SK-N-SH (cell line): ENCODE data around the gene UCP2.

Experiments used
- CTCF ChIP-seq: fragments of 200-600 bp; sonication (generic); IDR thresholded peaks from 2 replicates; pipeline ENCODE4 v1.6.1; 2017; ENCODE audit warnings: antibody characterized with exemption, mild to moderate bottlenecking, moderate library complexity
- EP300 ChIP-seq, 2 experiments: IDR thresholded peaks; 2 replicates each; pipeline versions ENCODE4 v1.4.0 to v1.6.1; 2012; ENCODE audit warnings: borderline replicate concordance in 1 of 2, low read depth in 1 of 2, low read length in 1 of 2
- FOXM1 ChIP-seq: IDR thresholded peaks from 2 replicates; pipeline ENCODE4 v1.4.0; 2012; ENCODE audit warnings: low read depth, mild to moderate bottlenecking
- GATA2 ChIP-seq: sonication (generic); formaldehyde crosslinking; IDR thresholded peaks from 2 replicates; pipeline ENCODE4 v1.5.0; 2020; ENCODE audit warnings: mild to moderate bottlenecking, missing genetic modification reagents
- JUND ChIP-seq: IDR thresholded peaks from 2 replicates; pipeline ENCODE4 v1.4.0; 2012
- POLR2AphosphoS5 ChIP-seq: IDR thresholded peaks from 2 replicates; pipeline ENCODE4 v1.6.1; 2012; ENCODE audit warnings: low read depth, low read length
- REST ChIP-seq: IDR thresholded peaks from 2 replicates; pipeline ENCODE4 v1.6.1; 2012; ENCODE audit warnings: mild to moderate bottlenecking, low read depth, low read length, moderate library complexity
- RFX5 ChIP-seq: IDR thresholded peaks from 2 replicates; pipeline ENCODE4 v1.6.1; 2012; ENCODE audit warnings: mild to moderate bottlenecking, improper control_type of control experiment, low read length
- SIN3A ChIP-seq: IDR thresholded peaks from 2 replicates; pipeline ENCODE4 v1.6.1; 2012; ENCODE audit warnings: low read depth, mild to moderate bottlenecking, low read length, moderate library complexity, borderline replicate concordance
- SMC3 ChIP-seq: IDR thresholded peaks from 2 replicates; pipeline ENCODE4 v1.6.1; 2012; ENCODE audit warnings: low read depth, low read length, improper control_type of control experiment
- YY1 ChIP-seq: IDR thresholded peaks from 2 replicates; pipeline ENCODE4 v1.4.0; 2012; ENCODE audit warnings: low read depth, mild to moderate bottlenecking

DNA sequence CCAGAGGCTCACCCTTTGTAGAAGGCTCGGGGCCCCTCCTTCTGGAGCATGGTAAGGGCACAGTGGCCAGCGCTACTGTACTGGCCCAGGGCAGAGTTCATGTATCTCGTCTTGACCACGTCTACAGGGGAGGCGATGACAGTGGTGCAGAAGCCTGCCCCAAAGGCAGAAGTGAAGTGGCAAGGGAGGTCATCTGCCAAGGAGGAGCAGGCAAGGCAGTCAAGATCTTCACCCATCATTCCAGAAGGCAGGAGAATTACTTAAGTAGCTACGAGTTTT, 7.2 kb downstream of the UCP2 start:
- no peak for TF ChIP-seq YY1
- no peak for TF ChIP-seq GATA2
- TF ChIP-seq FOXM1, result no peak
- TF ChIP-seq CTCF, result no peak
- no peak for TF ChIP-seq EP300 (IDR thresholded peaks at IDR 0.05; ENCODE audit: borderline replicate concordance in 1 of 2, low read depth in 1 of 2, low read length in 1 of 2)
- TF ChIP-seq REST, result no peak
- TF ChIP-seq JUND, result no peak
- no peak for TF ChIP-seq SIN3A
- no peak for TF ChIP-seq SMC3
- no peak for TF ChIP-seq POLR2AphosphoS5
- TF ChIP-seq RFX5, result no peak
